AG04449 (cell line): Measurements from ENCODE around the gene DNAJB14.

ENCODE experiments used
- CTCF ChIA-PET: fragments of 350-600 bp; formaldehyde crosslinking; extraction: SDS; loops from one replicate; lab custom pipeline; 2021; ENCODE audit warnings: antibody characterized with exemption; lab: Yijun Ruan, JAX
- POLR2A ChIA-PET: fragments of 400-600, 350-600 bp; formaldehyde crosslinking; extraction: SDS; loops from one replicate; lab custom pipeline; 2020; ENCODE audit warnings: antibody characterized with exemption, inconsistent platforms; lab: Yijun Ruan, JAX
- DNase-seq: peaks from one replicate; pipeline ENCODE4 v3.0.0-alpha.2; 2010; ENCODE audit warnings: low read depth, low spot score
- H3K4me3 ChIP-seq: 2 replicates; pipeline ENCODE4 v1.5.1; 2011; ENCODE audit warnings: low read depth, mild to moderate bottlenecking, control low read depth, low read length
- TF ChIP-seq, protein P1 (sequence below): IDR thresholded peaks from one replicate; pipeline ENCODE4 v1.5.1; 2011; ENCODE audit warnings: mild to moderate bottlenecking, moderate library complexity, low read length, control low read depth, inconsistent platforms; ENCODE audit not compliant: insufficient read depth; ENCODE audit errors: missing control alignments

Gene DNAJB14

DNA sequence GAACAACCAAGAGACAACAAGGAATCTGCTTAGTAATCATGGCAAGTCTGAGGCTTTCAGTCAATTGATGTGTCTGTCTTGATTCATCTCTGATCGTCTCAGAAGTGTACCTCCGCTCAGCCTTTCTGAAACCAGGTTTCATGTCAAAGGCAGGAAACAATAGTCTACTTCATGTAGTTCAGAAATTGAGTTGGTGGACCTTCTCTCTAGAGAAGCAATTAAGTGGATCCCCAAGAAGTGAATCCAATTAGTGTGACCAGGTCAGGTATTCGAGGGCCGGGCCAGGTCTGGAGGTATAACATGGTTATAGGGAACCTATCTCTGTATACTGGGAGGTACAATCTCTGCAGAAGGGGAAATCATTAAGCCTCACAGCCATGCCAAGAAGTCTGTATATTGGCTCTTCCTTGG is 97.8 kb downstream of the DNAJB14 start:
- CTCF ChIA-PET, result no interaction called here
- POLR2A ChIA-PET, result no interaction called here
- TF ChIP-seq, protein P1, sequence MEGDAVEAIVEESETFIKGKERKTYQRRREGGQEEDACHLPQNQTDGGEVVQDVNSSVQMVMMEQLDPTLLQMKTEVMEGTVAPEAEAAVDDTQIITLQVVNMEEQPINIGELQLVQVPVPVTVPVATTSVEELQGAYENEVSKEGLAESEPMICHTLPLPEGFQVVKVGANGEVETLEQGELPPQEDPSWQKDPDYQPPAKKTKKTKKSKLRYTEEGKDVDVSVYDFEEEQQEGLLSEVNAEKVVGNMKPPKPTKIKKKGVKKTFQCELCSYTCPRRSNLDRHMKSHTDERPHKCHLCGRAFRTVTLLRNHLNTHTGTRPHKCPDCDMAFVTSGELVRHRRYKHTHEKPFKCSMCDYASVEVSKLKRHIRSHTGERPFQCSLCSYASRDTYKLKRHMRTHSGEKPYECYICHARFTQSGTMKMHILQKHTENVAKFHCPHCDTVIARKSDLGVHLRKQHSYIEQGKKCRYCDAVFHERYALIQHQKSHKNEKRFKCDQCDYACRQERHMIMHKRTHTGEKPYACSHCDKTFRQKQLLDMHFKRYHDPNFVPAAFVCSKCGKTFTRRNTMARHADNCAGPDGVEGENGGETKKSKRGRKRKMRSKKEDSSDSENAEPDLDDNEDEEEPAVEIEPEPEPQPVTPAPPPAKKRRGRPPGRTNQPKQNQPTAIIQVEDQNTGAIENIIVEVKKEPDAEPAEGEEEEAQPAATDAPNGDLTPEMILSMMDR, result no peak
- no peak overlapping the region for H3K4me3 ChIP-seq
- DNase-seq, result no peak

DNA sequence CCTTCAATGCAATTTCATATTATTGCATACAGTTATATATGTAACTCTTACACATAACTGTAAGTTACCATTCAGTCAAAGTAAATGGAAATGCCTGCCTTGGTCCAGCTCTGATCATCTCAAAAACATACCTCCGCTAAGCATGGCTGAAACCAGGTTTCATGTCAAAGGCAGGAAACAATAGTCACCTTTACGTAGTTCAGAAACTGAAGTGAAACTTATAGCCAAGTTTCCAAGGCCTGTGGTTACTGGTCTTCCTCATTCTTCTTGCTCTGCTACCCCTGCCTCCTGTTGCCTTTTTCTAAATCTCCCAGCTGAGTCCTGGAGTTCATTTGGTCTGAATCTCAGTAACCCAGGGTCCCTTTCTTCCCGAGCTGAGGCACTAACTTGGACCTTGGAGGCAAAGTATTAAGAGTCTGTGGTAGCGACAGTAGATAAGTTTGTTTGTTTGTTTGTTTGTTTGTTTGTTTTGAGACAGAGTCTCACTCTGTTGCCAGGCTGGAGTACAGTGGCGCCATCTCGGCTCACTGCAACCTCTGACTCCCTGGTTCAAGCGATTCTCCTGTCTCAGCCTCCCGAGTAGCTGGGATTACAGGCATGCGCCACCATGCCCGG is 98.9 kb downstream of the DNAJB14 start:
- POLR2A ChIA-PET, result no interaction called here
- H3K4me3 ChIP-seq, result no peak overlapping the region
- CTCF ChIA-PET, result no interaction called here
- TF ChIP-seq, protein P1, result no peak
- no peak for DNase-seq

DNA sequence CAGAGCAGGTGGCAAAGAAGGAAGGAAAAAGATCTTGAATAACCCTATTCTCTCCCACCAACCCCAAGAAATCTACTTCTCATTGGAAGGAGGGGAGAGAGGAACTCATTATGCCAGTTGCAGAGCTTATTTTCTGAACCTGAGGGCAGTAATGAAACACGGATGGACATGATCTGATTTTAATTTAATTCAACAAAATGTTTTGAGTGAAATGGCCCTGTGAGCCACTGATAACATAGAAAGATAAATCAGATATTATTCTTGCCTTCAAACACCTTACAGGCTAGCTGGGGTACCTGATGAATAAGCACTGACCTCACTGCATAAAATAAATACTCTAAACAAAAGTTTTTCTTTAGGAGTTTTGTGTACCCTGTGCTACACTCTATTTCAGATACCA is 99.5 kb downstream of the DNAJB14 start:
- CTCF ChIA-PET, result no interaction called here
- POLR2A ChIA-PET, result no interaction called here
- TF ChIP-seq, protein P1, result no peak
- no peak for DNase-seq
- no peak overlapping the region for H3K4me3 ChIP-seq
